Keratinocyte (primary cell): ENCODE data around the gene PTMA. TPM values are rescaled to one million over a fixed set of nuclear protein-coding genes. Genes with fewer than 3 reads are reported as not detected.

Source experiments
- DNase-seq: peaks from one replicate; pipeline ENCODE4 v3.0.0-alpha.2; 2011; ENCODE audit warnings: low read depth, missing footprints, low spot score
- FAIRE-seq: peaks from 2 replicates; lab custom pipeline; 2011; peaks lifted over from hg19 to GRCh38; lab: Jason Lieb, UNC
- H2AFZ ChIP-seq: 2 replicates; pipeline ENCODE4 v1.6.0; 2012; ENCODE audit warnings: low read length, control low read depth, inconsistent platforms; ENCODE audit not compliant: control insufficient read depth
- H3K27ac ChIP-seq: 2 replicates; pipeline ENCODE4 v1.5.1; 2011; ENCODE audit warnings: low read length; ENCODE audit not compliant: control insufficient read depth, insufficient read depth
- H3K27me3 ChIP-seq: 3 replicates; pipeline ENCODE4 v1.6.0; 2011; ENCODE audit warnings: low read length; ENCODE audit not compliant: control insufficient read depth, insufficient read depth; ENCODE audit errors: extremely low read depth
- H3K36me3 ChIP-seq, 2 experiments: 2 replicates in 1 of 2; 3 replicates in 1 of 2; pipeline ENCODE4 v1.5.1; 2011; ENCODE audit warnings: low read length in 2 of 2, mild to moderate bottlenecking in 1 of 2; ENCODE audit not compliant: control insufficient read depth in 2 of 2, insufficient read depth in 2 of 2; ENCODE audit errors: extremely low read depth in 1 of 2
- H3K4me1 ChIP-seq: 3 replicates; pipeline ENCODE4 v1.5.1; 2011; ENCODE audit warnings: low read length; ENCODE audit not compliant: control insufficient read depth, insufficient read depth; ENCODE audit errors: extremely low read depth
- H3K4me2 ChIP-seq: 3 replicates; pipeline ENCODE4 v1.6.0; 2011; ENCODE audit warnings: low read depth, low read length; ENCODE audit not compliant: control insufficient read depth, insufficient read depth; ENCODE audit errors: extremely low read depth
- H3K4me3 ChIP-seq, 3 experiments: fragments of 200-600 bp in 1 of 3; sonication (generic) in 1 of 3; 2 replicates in 2 of 3; 3 replicates in 1 of 3; pipeline ENCODE4 v1.5.1; 2011 to 2016; ENCODE audit warnings: low read length in 3 of 3, mild to moderate bottlenecking in 3 of 3, control low read depth in 2 of 3, inconsistent platforms in 1 of 3, low read depth in 1 of 3, mixed read lengths in 1 of 3, mixed run types in 1 of 3, moderate library complexity in 1 of 3; ENCODE audit not compliant: control insufficient read depth in 2 of 3, insufficient read depth in 2 of 3; ENCODE audit errors: extremely low read depth in 1 of 3
- H3K79me2 ChIP-seq: 2 replicates; pipeline ENCODE4 v1.6.0; 2012; ENCODE audit warnings: low read length; ENCODE audit not compliant: control insufficient read depth, insufficient read depth
- H3K9ac ChIP-seq: 3 replicates; pipeline ENCODE4 v1.6.0; 2011; ENCODE audit warnings: low read length; ENCODE audit not compliant: control insufficient read depth, insufficient read depth; ENCODE audit errors: extremely low read depth
- H3K9me1 ChIP-seq: 3 replicates; pipeline ENCODE4 v1.6.0; 2011; ENCODE audit warnings: low read length; ENCODE audit not compliant: control insufficient read depth, insufficient read depth; ENCODE audit errors: extremely low read depth
- H3K9me3 ChIP-seq: 2 replicates; pipeline ENCODE4 v1.5.1; 2012; ENCODE audit warnings: low read depth, low read length; ENCODE audit not compliant: control insufficient read depth
- H4K20me1 ChIP-seq: 3 replicates; pipeline ENCODE4 v1.6.0; 2011; ENCODE audit warnings: low read length; ENCODE audit not compliant: control insufficient read depth, insufficient read depth; ENCODE audit errors: extremely low read depth
- EZH2 ChIP-seq: IDR thresholded peaks from one replicate; pipeline ENCODE4 v1.6.1; 2012; ENCODE audit warnings: inconsistent platforms, mild to moderate bottlenecking, low read length, moderate library complexity
- dilution Hi-C: fragments of 300-500 bp; cut with MboI; formaldehyde crosslinking; loops from one replicate; pipeline ENCODE4 v1.7.0; 2020; ENCODE audit warnings: low sequenced_read_pairs; ENCODE audit not compliant: extremely low pct_ligation_motif_present
- polyA plus RNA-seq, 5 experiments: library from polyadenylated mRNA; depleted of rRNA in 3 of 5; stranded (reverse) in 3 of 5; stranded (forward) in 1 of 5; unstranded in 1 of 5; fragments of >200 nt; gene quantifications; 1 replicate in 1 of 5; 2 replicates in 3 of 5; 3 replicates in 1 of 5; pipeline versions ENCODE4 v1.2.1 to v1.2.3, GENCODE V29; 2011 to 2012; ENCODE audit warnings: missing spikeins in 2 of 5, low read depth in 1 of 5, low replicate concordance in 1 of 5
- TF ChIP-seq, protein P1 (sequence below), 3 experiments: IDR thresholded peaks in 1 of 3; conservative IDR thresholded peaks in 1 of 3; optimal IDR thresholded peaks in 1 of 3; 2 replicates in 2 of 3; 3 replicates in 1 of 3; pipeline versions ENCODE3 to v1.5.1; 2011; ENCODE audit warnings: low read length in 3 of 3, mild to moderate bottlenecking in 3 of 3, moderate library complexity in 2 of 3, control low read depth in 1 of 3, inconsistent platforms in 1 of 3; ENCODE audit not compliant: insufficient read depth in 2 of 3; ENCODE audit errors: extremely low read depth in 1 of 3

The PTMA gene
- polyA plus RNA-seq, 1 donor (not counting 4 experiments of a cell fraction or from before 2014, with no cell fraction given), result 598 TPM

DNA sequence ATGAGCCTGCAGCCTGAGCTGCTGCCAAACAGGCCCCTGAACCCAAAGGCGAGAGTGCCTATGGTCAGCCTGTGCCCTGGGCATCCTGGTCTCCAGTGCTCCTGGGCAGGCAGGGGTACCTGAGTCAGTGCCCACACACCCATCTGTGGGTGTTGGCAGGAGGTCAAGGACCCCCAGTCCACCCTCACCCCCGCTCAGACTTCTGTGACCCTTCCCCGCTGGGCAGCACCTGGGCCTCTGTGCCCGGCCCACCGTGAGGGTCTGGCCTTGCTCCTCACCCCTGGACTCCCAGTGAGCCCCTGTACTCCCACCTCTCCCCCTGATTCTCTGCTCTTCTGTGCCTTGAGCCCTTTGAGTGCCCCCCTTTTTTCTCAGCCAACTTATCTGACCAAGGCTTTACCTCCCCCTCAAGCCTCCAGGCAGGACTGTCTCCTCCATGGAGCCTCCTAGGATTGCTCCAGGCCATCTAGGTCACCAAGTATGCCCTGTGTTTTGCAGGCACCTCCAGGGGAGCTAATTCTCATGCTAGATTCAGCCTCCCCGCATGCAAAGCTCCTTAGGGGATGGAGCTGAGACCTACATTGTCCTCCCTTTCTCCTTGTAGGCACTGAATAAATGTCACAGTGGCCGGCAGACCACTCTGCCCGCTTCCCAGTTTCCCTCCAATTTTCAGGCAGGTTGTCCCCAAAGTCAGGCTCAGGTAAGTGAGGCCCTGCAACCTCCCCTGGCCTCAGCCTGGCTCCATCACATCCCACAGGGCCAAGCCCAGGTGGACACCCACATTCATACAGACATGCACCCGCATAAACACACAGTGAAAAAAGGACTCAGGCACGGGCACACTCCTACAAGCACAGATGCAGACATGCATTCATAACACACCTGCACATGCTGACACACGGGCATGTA is 21.9 kb upstream of the PTMA start:
- Histone ChIP-seq H3K4me1 (no peaks in the 10 kb centered on the region), H3K9me3 (no peaks in the 10 kb centered on the region), H3K9me1 (no peaks in the 10 kb centered on the region), H3K4me3 (no peak overlapping the region), H3K27me3 (no peaks in the 10 kb centered on the region), H3K27ac (no peak overlapping the region), H3K79me2 (no peaks in the 10 kb centered on the region), H3K9ac (no peak overlapping the region), H4K20me1 (no peaks in the 10 kb centered on the region), H3K4me2 (no peak overlapping the region), H3K36me3 (no peaks in the 10 kb centered on the region), H2AFZ (no peak overlapping the region)
- dilution Hi-C loops, result no loop called here
- DNase-seq (no peak), FAIRE-seq (no peak)
- TF ChIP-seq EZH2, result no peak
- TF ChIP-seq, protein P1, sequence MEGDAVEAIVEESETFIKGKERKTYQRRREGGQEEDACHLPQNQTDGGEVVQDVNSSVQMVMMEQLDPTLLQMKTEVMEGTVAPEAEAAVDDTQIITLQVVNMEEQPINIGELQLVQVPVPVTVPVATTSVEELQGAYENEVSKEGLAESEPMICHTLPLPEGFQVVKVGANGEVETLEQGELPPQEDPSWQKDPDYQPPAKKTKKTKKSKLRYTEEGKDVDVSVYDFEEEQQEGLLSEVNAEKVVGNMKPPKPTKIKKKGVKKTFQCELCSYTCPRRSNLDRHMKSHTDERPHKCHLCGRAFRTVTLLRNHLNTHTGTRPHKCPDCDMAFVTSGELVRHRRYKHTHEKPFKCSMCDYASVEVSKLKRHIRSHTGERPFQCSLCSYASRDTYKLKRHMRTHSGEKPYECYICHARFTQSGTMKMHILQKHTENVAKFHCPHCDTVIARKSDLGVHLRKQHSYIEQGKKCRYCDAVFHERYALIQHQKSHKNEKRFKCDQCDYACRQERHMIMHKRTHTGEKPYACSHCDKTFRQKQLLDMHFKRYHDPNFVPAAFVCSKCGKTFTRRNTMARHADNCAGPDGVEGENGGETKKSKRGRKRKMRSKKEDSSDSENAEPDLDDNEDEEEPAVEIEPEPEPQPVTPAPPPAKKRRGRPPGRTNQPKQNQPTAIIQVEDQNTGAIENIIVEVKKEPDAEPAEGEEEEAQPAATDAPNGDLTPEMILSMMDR (optimal IDR thresholded peaks at IDR 0.05 in 1 of 3, IDR thresholded peaks at IDR 0.05 in 1 of 3, conservative IDR thresholded peaks at IDR 0.05 in 1 of 3; ENCODE audit: extremely low read depth in 1 of 3, insufficient read depth in 2 of 3, low read length in 3 of 3), result no peak

DNA sequence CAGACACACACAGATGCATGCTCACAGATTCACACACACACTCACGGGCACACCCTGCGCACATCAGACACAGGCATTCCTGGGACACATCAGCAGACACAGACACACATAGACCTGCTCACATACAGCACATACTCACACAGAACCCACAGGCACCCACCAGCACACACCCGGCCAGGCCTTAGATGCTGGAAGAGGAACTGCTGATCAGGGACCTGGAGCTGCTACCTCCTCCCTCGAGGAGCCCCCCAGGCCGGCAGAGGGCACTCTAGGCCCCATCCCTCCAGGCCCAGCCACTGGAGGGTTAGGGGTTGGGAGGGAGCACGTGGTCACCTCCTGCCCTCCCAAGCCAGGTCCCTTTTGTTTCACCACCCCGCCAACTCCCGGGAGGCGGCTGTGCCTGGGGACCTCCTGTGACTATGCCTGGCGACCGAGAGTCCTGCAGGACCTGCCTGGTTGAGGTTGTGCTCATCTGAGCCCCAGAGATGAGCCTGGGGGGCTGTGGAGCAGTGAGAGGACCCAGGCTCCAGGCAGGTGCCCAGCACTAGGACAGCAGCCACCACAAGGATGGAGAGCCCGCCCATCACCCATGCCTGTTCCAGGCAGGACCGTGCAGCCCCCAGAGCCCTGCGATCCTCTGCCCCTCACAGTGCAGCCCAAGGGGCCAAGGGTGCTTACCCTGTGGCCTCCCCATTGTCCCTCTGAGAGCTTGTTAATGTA is 21.0 kb upstream of the PTMA start:
- no peak overlapping the region for H2AFZ ChIP-seq
- H3K4me2 ChIP-seq, result no peak overlapping the region
- H4K20me1 ChIP-seq, result no peaks in the 10 kb centered on the region
- DNase-seq (no peak), FAIRE-seq (no peak)
- TF ChIP-seq, protein P1 (optimal IDR thresholded peaks at IDR 0.05 in 1 of 3, IDR thresholded peaks at IDR 0.05 in 1 of 3, conservative IDR thresholded peaks at IDR 0.05 in 1 of 3; ENCODE audit: extremely low read depth in 1 of 3, insufficient read depth in 2 of 3, low read length in 3 of 3), result peak; percentile 43 to 74 (median 44)
- no peak for TF ChIP-seq EZH2
- dilution Hi-C loops, result no loop called here
- H3K27ac ChIP-seq, result no peak overlapping the region
- no peak overlapping the region for H3K4me3 ChIP-seq
- no peaks in the 10 kb centered on the region for H3K36me3 ChIP-seq
- H3K4me1 ChIP-seq, result no peaks in the 10 kb centered on the region
- no peaks in the 10 kb centered on the region for H3K27me3 ChIP-seq
- no peaks in the 10 kb centered on the region for H3K9me3 ChIP-seq
- H3K9ac ChIP-seq, result no peak overlapping the region
- no peaks in the 10 kb centered on the region for H3K79me2 ChIP-seq
- H3K9me1 ChIP-seq, result no peaks in the 10 kb centered on the region
